Heart right ventricle (tissue), 16 donors: ENCODE data around the gene RFX7. TPM values are rescaled to one million over a fixed set of nuclear protein-coding genes. Genes with fewer than 3 reads are reported as not detected.
"Not testable (repeated sequence)": the region's sequence is repeated elsewhere in the genome, so short reads cannot be mapped to it uniquely, and the experiment has no call there.

ENCODE experiments used
- ATAC-seq, 8 donors: fragments of 200-7000 bp; cut with Tn5 transposase; one replicate each; pipeline ENCODE4 v1.9.1; 2020; ENCODE audit warnings: mild to moderate bottlenecking in 8 of 8, moderate library complexity in 8 of 8, moderate number of reproducible peaks in 1 of 8
- DNase-seq, 2 donors: peaks; one replicate each; pipeline ENCODE4 v3.0.0-alpha.2; 2020
- H3K27ac ChIP-seq, 10 donors: fragments of 200-600 bp; sonication (generic) in 2 of 10; one replicate each; pipeline versions ENCODE4 v1.5.0 to v1.8.0; 2020 to 2022; ENCODE audit warnings: mild to moderate bottlenecking in 3 of 10
- H3K27me3 ChIP-seq, 7 donors: fragments of 200-600 bp; one replicate each; pipeline ENCODE4 v1.8.0; 2021 to 2022; ENCODE audit warnings: mild to moderate bottlenecking in 2 of 7
- H3K36me3 ChIP-seq, 9 donors: fragments of 200-600 bp; sonication (generic) in 1 of 9; one replicate each; pipeline versions ENCODE4 v1.5.0 to v1.8.0; 2020 to 2022; ENCODE audit warnings: mild to moderate bottlenecking in 2 of 9
- H3K4me1 ChIP-seq, 9 donors: fragments of 200-600 bp; sonication (generic) in 1 of 9; one replicate each; pipeline versions ENCODE4 v1.5.0 to v1.8.0; 2020 to 2022; ENCODE audit warnings: mild to moderate bottlenecking in 4 of 9
- H3K4me3 ChIP-seq, 10 donors: fragments of 200-600 bp; sonication (generic) in 2 of 10; one replicate each; pipeline versions ENCODE4 v1.5.0 to v1.8.0; 2020 to 2022; ENCODE audit warnings: mild to moderate bottlenecking in 7 of 10, moderate library complexity in 2 of 10
- H3K9me3 ChIP-seq, 11 donors: fragments of 200-600 bp in 10 of 11; sonication (generic) in 2 of 11; one replicate each; pipeline versions ENCODE4 v1.5.0 to v1.8.0; 2013 to 2022; ENCODE audit warnings: mild to moderate bottlenecking in 2 of 11, control low read depth in 1 of 11, moderate library complexity in 1 of 11
- WGBS, 2 donors: extraction: QIAGEN DNeasy Blood & Tissue Kit; methylation state at CpG; one replicate each; pipeline ENCODE4 v1.1.7; 2013; ENCODE audit warnings: inconsistent platforms in 1 of 2; 5-methylcytosine and 5-hydroxymethylcytosine counted together
- intact Hi-C, 10 donors: fragments of 100-400 bp; cut with DNase I; formaldehyde crosslinking; loops; one replicate each; pipeline versions ENCODE4 v1.11.1 to v1.14.2; 2022
- polyA plus RNA-seq, 2 donors: library from polyadenylated mRNA; stranded (reverse); fragments of 200-250 nt; gene quantifications; one replicate each; pipeline ENCODE4 v1.2.3, GENCODE V29; 2013
- total RNA-seq, 10 donors: library from RNA; stranded (reverse); fragmentation: NEBNext Ultra II Directional in 3 of 10; extraction: Animal tissue kit (Norgen Biotek cat#: 25700) in 3 of 10; gene quantifications; one replicate each; pipeline versions ENCODE4 v1.2.1 to v1.2.4, GENCODE V29; 2021 to 2023
- TF ChIP-seq, protein P1 (sequence below), 9 donors: fragments of 200-600 bp; sonication (generic) in 2 of 9; IDR thresholded peaks; one replicate each; pipeline versions ENCODE4 v1.5.0 to v1.8.0; 2021 to 2022; ENCODE audit warnings: antibody characterized with exemption in 9 of 9, mild to moderate bottlenecking in 5 of 9, moderate library complexity in 1 of 9
- donor health status: Arrhythmogenic right ventricular cardiomyopathy.
- donor health status: ischemic (EF 13 %, LVEDD 7.1; RV severe dilation, severe dysfunction).
- donor health status: healthy with polysubstance abuse.
- donor health status: DM: no; HTN: yes; CAD: no.
- donor health status: DM: no; HTN: no; CAD: no.
- donor health status: ischemic (EF 25% LVEDD 6.9; RV normal size, moderate dysfunction).
- donor health status: ischemic (EF 25% LVEDD 5.7; RV mildly dilated, moderate dysfunction).
- donor health status: healthy.
- donor health status: DM: yes; HTN: yes; CAD: no.
- donor health status: Ischemic cardiomyopathy.
- donor health status: ischemic (EF 35%, LVEDD 5.7; RV mildly dilated, moderate dysfunction).
- donor health status: nonischemic (EF 11% LVEDD 7.7; RV severe dilation, severe dysfunction).
- donor health status: DM: yes; HTN: yes; CAD: no.
- donor health status: PGD.
- donor health status: ischemic (EF 29% LVEDD 5.4; RV normal size, mild dysfunction).
- donor health status: nonischemic (EF 23%, LVEDD 6.1; RV moderate dilation, normal function).

RFX7 gene
- total and polyA plus RNA-seq, 12 donors: 0.83 to 14.2 (median 8.1) TPM

DNA sequence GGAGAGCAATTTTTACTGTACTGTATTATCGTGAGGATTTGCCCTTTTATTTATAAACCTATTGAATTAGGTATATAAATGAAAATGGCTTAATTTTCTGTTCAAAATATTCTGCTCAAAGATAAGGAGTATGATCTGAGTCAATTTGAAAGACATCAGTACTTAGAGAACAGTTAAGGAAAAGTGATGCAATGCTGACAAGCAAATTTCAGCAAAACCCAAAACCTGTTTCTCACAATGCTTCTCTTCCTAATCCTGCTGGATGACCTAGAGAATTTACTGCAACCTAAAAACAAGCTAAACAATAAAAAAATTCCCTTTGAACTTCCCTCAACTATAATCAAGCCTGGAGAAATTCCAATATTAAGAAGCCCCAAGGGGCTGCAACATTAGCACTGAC lies 82.7 kb downstream of the RFX7 start:
- TF ChIP-seq, protein P1, sequence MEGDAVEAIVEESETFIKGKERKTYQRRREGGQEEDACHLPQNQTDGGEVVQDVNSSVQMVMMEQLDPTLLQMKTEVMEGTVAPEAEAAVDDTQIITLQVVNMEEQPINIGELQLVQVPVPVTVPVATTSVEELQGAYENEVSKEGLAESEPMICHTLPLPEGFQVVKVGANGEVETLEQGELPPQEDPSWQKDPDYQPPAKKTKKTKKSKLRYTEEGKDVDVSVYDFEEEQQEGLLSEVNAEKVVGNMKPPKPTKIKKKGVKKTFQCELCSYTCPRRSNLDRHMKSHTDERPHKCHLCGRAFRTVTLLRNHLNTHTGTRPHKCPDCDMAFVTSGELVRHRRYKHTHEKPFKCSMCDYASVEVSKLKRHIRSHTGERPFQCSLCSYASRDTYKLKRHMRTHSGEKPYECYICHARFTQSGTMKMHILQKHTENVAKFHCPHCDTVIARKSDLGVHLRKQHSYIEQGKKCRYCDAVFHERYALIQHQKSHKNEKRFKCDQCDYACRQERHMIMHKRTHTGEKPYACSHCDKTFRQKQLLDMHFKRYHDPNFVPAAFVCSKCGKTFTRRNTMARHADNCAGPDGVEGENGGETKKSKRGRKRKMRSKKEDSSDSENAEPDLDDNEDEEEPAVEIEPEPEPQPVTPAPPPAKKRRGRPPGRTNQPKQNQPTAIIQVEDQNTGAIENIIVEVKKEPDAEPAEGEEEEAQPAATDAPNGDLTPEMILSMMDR (IDR thresholded peaks at IDR 0.05): no peak
- no peak for ATAC-seq
- intact Hi-C loops: no loop called here
- Histone ChIP-seq H3K27ac (no peak overlapping the region), H3K4me3 (no peak overlapping the region), H3K36me3 (no peaks in the 10 kb centered on the region), H3K9me3 (no peaks in the 10 kb centered on the region), H3K27me3 (no peaks in the 10 kb centered on the region), H3K4me1 (peaks cover 0 to 27% (median 17%) of the 10 kb centered on the region in 9 donors)
- 53 to 58% methylated on average over 1 of the region's 1 CpG for WGBS, 2 donors
- DNase-seq: no peak

- TF ChIP-seq, protein P1 (IDR thresholded peaks at IDR 0.05): no peak
Measured at GRCh38 chr15:56156877-56157276, 86.8 kb downstream of the RFX7 start.

GRCh38 chr15:56155278-56155677 lies 88.4 kb downstream of the RFX7 start:
- H3K27me3 ChIP-seq, ATAC-seq, H3K36me3 ChIP-seq, H3K4me3 ChIP-seq, H3K4me1 ChIP-seq, intact Hi-C loops, DNase-seq, H3K27ac ChIP-seq: not testable (repeated sequence)
- H3K9me3 ChIP-seq: peaks cover 0 to 34% (median 4%) of the 10 kb centered on the region in 11 donors
- 94 to 95% methylated on average over 10 of the region's 10 CpGs for WGBS, 2 donors

More at GRCh38 chr15:56156877-56157276, 86.8 kb downstream of the RFX7 start:
- H3K4me3 ChIP-seq: no peak overlapping the region
- no peaks in the 10 kb centered on the region for H3K27me3 ChIP-seq
- H3K9me3 ChIP-seq: peaks cover 0 to 23% (median 4%) of the 10 kb centered on the region in 11 donors
- WGBS, 2 donors: 90 to 93% methylated on average over 3 of the region's 3 CpGs
- DNase-seq (no peak), ATAC-seq (no peak)
- intact Hi-C loops: no loop called here
- peaks cover 0 to 24% (median 9%) of the 10 kb centered on the region in 9 donors for H3K4me1 ChIP-seq
- no peaks in the 10 kb centered on the region for H3K36me3 ChIP-seq
- no peak overlapping the region for H3K27ac ChIP-seq

DNA sequence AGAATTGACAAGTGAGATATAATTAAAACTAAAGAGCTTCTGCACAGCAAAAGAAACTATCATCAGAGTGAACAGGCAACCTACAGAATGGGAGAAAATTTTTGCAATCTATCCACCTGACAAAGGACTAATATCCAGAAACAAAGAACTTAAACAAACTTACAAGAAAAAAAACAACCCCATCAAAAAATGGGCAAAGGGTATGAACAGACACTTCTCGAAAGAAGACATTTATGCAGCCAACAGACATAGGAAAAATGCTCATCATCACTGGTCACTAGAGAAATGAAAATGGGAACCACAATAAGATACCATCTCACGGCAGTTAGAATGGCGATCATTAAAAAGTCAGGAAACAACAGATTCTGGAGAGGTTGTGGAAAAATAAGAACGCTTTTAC lies 88.9 kb downstream of the RFX7 start:
- ATAC-seq, intact Hi-C loops, H3K4me1 ChIP-seq, DNase-seq, H3K27ac ChIP-seq, H3K4me3 ChIP-seq, H3K27me3 ChIP-seq, H3K36me3 ChIP-seq: not testable (repeated sequence)
- H3K9me3 ChIP-seq: peaks cover 0 to 34% (median 4%) of the 10 kb centered on the region in 11 donors
- 96 to 99% methylated on average over 4 of the region's 4 CpGs for WGBS, 2 donors

DNA sequence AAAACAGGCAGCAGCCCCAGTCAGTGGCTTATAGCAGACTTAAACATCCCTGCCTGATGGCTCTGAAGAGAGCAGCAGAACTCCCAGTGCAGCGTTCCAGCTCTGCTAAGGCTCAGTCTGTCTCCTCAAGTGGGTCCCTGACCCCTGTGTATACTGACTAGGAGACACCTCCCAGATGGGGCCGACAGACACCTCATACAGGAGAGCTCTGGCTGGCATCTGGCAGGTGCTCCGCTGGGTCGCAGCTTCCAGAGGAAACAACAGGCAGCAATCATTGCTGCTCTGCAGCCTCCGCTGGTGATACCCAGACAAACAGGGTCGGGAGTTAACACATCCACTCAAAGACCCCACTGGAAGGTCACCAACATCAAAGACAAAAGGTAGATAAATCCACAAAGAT lies 93.5 kb downstream of the RFX7 start:
- WGBS, 2 donors: 84 to 94% methylated on average over 6 of the region's 6 CpGs
- TF ChIP-seq, protein P1 (IDR thresholded peaks at IDR 0.05): no peak
- Histone ChIP-seq H3K27ac (no peak overlapping the region), H3K27me3 (no peaks in the 10 kb centered on the region), H3K36me3 (peaks cover 0 to 2% (median 0%) of the 10 kb centered on the region in 9 donors), H3K9me3 (peaks cover 0 to 48% (median 12%) of the 10 kb centered on the region in 11 donors), H3K4me1 (peaks cover 0 to 7% (median 3%) of the 10 kb centered on the region in 9 donors), H3K4me3 (no peak overlapping the region)
- intact Hi-C loops: no loop called here
- no peak for DNase-seq
- ATAC-seq: no peak
